Left lung (tissue), 10 donors: Measurements from ENCODE around the gene ALDOC. TPM values are rescaled to one million over a fixed set of nuclear protein-coding genes. Genes with fewer than 3 reads are reported as not detected.

Experiments used
- ATAC-seq: fragments of 200-7000 bp; cut with Tn5 transposase; one replicate; pipeline ENCODE4 v1.9.1; 2020; ENCODE audit warnings: moderate library complexity
- DNase-seq, 4 donors: peaks; one replicate each; pipeline ENCODE4 v3.0.0-alpha.2; 2013 to 2020
- H3K27ac ChIP-seq, 2 donors: fragments of 200-600 bp; sonication (generic) in 1 of 2; one replicate each; pipeline versions ENCODE4 v1.5.0 to v1.8.0; 2020 to 2021
- H3K27me3 ChIP-seq, 2 donors: fragments of 200-600 bp; sonication (generic) in 1 of 2; one replicate each; pipeline versions ENCODE4 v1.5.0 to v1.8.0; 2020 to 2021
- H3K36me3 ChIP-seq, 2 donors: fragments of 200-600 bp; sonication (generic) in 1 of 2; one replicate each; pipeline versions ENCODE4 v1.5.0 to v1.8.0; 2020 to 2021
- H3K4me1 ChIP-seq, 2 donors: fragments of 200-600 bp; one replicate each; pipeline ENCODE4 v1.8.0; 2021
- H3K4me3 ChIP-seq, 2 donors: fragments of 200-600 bp; sonication (generic) in 1 of 2; one replicate each; pipeline versions ENCODE4 v1.5.0 to v1.8.0; 2020 to 2021; ENCODE audit warnings: mild to moderate bottlenecking in 1 of 2
- H3K9me3 ChIP-seq, 2 donors: fragments of 200-600 bp; sonication (generic) in 1 of 2; one replicate each; pipeline versions ENCODE4 v1.5.0 to v1.8.0; 2020 to 2021
- intact Hi-C, 2 donors: fragments of 100-400 bp; cut with DNase I; formaldehyde crosslinking; loops; one replicate each; pipeline versions ENCODE4 v1.11.2 to v1.14.2; 2022
- polyA plus RNA-seq, 6 donors: library from polyadenylated mRNA; unstranded; fragments of 120-200 nt; gene quantifications; one replicate each; pipeline ENCODE4 v1.2.1, GENCODE V29; 2013; ENCODE audit not compliant: insufficient read length in 6 of 6
- total RNA-seq, 2 donors: library from RNA; stranded (reverse); fragmentation: NEBNext Ultra II Directional; extraction: Animal tissue kit (Norgen Biotek cat#: 25700); gene quantifications; one replicate each; pipeline ENCODE4 v1.2.1, GENCODE V29; 2021
- TF ChIP-seq, protein P1 (sequence below), 2 donors: fragments of 200-600 bp; sonication (generic) in 1 of 2; IDR thresholded peaks; one replicate each; pipeline versions ENCODE4 v1.5.0 to v1.8.0; 2021; ENCODE audit warnings: antibody characterized with exemption in 2 of 2
- donor health status: DM: no; HTN: yes; CAD: no.
- donor health status: DM: no; HTN: no; CAD: no.

The ALDOC gene
- total and polyA plus RNA-seq, 8 donors, result 10.9 to 25.5 (median 18.6) TPM

DNA sequence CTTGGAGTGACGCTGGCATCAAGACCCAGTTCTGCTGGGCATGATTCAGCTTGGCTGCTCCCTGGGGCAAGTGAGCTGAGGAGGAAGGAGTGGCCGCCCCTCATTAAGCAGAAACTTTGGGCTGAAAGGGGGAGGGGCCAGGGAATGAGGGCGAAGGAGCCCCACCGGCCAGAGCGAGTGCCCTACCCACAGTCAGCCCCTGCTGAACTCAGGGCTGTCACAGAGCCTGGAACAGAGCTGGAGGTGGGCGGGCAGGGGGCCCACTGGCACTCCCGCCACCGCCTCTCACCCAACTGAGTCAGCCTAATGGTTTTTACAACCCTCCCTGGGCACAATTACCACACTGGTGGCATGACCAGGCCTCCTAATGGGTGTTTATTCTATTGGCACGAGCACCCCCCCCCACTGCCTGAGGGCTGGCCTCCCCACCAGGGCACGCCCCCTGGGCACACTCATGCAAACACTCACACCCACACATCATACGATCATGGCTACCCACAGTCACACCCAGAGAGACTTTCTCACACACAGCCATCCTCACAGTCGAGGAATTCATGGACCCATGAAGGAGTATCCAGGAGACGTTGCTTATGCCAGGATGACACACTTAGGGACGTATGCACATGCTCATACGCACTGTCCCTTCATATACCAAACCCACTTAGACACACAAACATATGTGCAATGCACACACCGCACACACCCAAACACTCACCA, 43.4 kb downstream of the ALDOC start:
- intact Hi-C loops, result no loop called here
- no peaks in the 10 kb centered on the region for H3K27me3 ChIP-seq
- ATAC-seq (no peak), DNase-seq (no peak)
- no peak overlapping the region for H3K27ac ChIP-seq
- no peaks in the 10 kb centered on the region for H3K9me3 ChIP-seq
- H3K4me3 ChIP-seq, result no peak overlapping the region
- H3K4me1 ChIP-seq, result no peaks in the 10 kb centered on the region
- no peaks in the 10 kb centered on the region for H3K36me3 ChIP-seq
- TF ChIP-seq, protein P1, sequence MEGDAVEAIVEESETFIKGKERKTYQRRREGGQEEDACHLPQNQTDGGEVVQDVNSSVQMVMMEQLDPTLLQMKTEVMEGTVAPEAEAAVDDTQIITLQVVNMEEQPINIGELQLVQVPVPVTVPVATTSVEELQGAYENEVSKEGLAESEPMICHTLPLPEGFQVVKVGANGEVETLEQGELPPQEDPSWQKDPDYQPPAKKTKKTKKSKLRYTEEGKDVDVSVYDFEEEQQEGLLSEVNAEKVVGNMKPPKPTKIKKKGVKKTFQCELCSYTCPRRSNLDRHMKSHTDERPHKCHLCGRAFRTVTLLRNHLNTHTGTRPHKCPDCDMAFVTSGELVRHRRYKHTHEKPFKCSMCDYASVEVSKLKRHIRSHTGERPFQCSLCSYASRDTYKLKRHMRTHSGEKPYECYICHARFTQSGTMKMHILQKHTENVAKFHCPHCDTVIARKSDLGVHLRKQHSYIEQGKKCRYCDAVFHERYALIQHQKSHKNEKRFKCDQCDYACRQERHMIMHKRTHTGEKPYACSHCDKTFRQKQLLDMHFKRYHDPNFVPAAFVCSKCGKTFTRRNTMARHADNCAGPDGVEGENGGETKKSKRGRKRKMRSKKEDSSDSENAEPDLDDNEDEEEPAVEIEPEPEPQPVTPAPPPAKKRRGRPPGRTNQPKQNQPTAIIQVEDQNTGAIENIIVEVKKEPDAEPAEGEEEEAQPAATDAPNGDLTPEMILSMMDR (IDR thresholded peaks at IDR 0.05), result no peak

DNA sequence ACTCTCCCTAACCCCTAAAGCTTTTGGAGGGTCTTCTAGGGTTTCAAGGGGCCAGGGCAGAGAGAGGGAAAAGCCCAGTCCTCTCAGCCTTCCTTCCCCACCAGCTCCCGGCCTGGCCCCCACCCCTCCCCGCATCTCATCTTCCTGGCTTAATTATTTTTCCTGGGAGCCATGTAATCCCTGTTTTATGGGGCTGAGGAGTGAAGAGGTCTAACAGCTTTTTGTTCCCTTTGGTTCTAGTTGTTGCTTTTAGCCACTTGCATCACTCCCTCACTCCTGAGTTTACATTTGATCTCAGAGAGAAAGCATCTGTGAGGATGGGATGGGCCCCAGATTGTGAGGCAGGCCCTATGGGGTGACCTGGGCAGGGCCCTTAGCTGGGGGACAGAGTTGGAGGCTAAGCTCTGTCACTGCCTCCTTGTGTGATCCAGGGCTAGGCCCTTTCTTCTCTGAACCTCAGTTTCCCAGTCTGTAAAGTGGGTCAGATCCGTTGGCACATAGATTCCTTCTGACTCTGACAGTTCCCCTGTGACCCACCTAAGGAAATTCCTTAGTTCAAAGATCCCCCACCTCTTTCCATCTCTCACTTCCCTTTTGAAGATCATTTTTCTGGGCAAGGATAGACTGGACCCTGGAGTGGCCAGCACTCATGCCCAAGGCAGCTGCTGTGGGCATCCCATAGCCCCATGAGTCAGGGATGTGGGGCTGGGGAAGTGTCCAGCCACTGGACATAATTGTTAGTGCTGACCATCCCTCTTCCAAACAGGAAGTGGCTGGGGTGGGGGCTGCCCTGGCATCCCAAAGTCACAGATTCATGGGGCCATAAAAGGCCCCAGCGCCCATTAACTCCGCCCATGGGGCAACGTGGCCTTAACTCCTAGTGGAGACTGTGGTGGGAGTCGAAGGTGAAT, 44.4 kb downstream of the ALDOC start:
- Histone ChIP-seq H3K4me3 (no peak overlapping the region), H3K4me1 (no peaks in the 10 kb centered on the region), H3K27me3 (no peaks in the 10 kb centered on the region), H3K27ac (no peak overlapping the region), H3K36me3 (no peaks in the 10 kb centered on the region), H3K9me3 (no peaks in the 10 kb centered on the region)
- ATAC-seq (no peak), DNase-seq (peak in 1 of 4 donors; percentile 5)
- intact Hi-C loops, result no loop called here
- TF ChIP-seq, protein P1 (IDR thresholded peaks at IDR 0.05), result no peak

DNA sequence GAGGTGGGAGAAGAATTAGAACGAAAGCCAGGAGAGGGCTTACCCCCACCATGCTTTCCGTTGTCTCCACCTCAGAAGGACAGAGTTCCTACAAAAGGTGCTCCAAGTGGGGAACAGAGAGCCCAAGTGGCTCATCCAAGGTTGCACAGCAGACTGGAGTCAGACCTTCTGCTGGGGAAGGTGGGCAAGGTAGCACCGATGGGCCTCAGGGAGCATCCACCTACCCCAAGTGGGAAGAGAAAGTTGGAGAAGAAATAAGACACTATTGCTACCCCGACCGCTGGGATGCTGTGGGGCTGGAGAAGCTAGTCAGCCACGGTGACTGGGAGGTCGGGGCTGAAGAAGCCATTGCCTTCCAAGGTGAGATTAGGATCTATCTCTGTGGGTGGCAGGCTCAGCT, 45.8 kb downstream of the ALDOC start:
- no peaks in the 10 kb centered on the region for H3K4me1 ChIP-seq
- peak in 1 of 4 donors; percentile 29 for DNase-seq
- H3K27ac ChIP-seq, result no peak overlapping the region
- TF ChIP-seq, protein P1 (IDR thresholded peaks at IDR 0.05), result no peak
- H3K36me3 ChIP-seq, result no peaks in the 10 kb centered on the region
- no peaks in the 10 kb centered on the region for H3K27me3 ChIP-seq
- intact Hi-C loops, result no loop called here
- ATAC-seq, result no peak
- H3K4me3 ChIP-seq, result no peak overlapping the region
- no peaks in the 10 kb centered on the region for H3K9me3 ChIP-seq

DNA sequence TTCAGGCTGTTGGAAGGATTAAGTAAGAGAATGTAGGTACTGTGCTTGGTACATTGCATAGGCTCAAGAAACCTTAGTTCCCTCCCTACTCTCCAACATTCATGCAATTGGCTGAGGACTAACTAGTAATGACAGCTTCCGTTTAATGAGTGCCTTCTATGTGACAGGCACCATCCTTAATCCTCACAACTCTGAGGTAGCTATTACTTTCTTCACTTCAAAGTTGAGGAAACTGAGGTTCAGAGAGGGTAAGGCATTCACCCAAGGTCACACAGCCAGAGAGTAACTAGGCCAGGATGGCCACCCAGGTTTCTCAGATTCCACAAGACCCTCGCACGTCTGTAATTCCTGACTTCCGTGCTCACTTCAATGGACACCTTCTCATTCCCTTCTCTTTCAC, 46.4 kb downstream of the ALDOC start:
- no peaks in the 10 kb centered on the region for H3K36me3 ChIP-seq
- no peak overlapping the region for H3K27ac ChIP-seq
- no peaks in the 10 kb centered on the region for H3K9me3 ChIP-seq
- no peaks in the 10 kb centered on the region for H3K27me3 ChIP-seq
- no peaks in the 10 kb centered on the region for H3K4me1 ChIP-seq
- DNase-seq (no peak), ATAC-seq (no peak)
- TF ChIP-seq, protein P1 (IDR thresholded peaks at IDR 0.05), result no peak
- H3K4me3 ChIP-seq, result no peak overlapping the region
- intact Hi-C loops, result no loop called here

- ATAC-seq (no peak), DNase-seq (no peak)
- Histone ChIP-seq H3K36me3 (no peaks in the 10 kb centered on the region), H3K27me3 (no peaks in the 10 kb centered on the region), H3K9me3 (no peaks in the 10 kb centered on the region), H3K4me1 (no peaks in the 10 kb centered on the region), H3K4me3 (no peak overlapping the region), H3K27ac (no peak overlapping the region)
- intact Hi-C loops, result no loop called here
- TF ChIP-seq, protein P1 (IDR thresholded peaks at IDR 0.05), result no peak
These were observed 47.7 kb downstream of the ALDOC start for GRCh38 chr17:28529013-28529400.
